22Rv1 (cell line): ENCODE measurements around the gene POLE4.

Source experiments
- H3K27ac ChIP-seq: fragments of 450-650 bp; 2 replicates; pipeline ENCODE4 v1.5.1; 2017
- CTCF ChIP-seq: fragments of 450-650 bp; IDR thresholded peaks from 2 replicates; pipeline ENCODE4 v1.5.1; 2017; ENCODE audit warnings: mild to moderate bottlenecking
- ZFX ChIP-seq: fragments of 450-650 bp; IDR thresholded peaks from 2 replicates; pipeline ENCODE4 v1.6.1; 2017; ENCODE audit warnings: antibody characterized with exemption, borderline replicate concordance

Gene POLE4

GRCh38 chr2:74958274-74959105 is at the start of gene POLE4:
Gene POLE4 (plus strand): TSS chr2:74958643. CDS start chr2:74958680, 37 bp downstream.
- 0 out of 2 replicates have a peak, but pooled peaks have one; percentile 8 for TF ChIP-seq CTCF
- no peak for TF ChIP-seq ZFX

GRCh38 chr2:74908748-74909444 is 49.5 kb upstream of the POLE4 start:
- peak overlapping the region; percentile 12; the same call in 1 of the 2 replicates for H3K27ac ChIP-seq
- TF ChIP-seq ZFX (no peak), CTCF (no peak)

More at GRCh38 chr2:74958274-74959105, at the start of gene POLE4:
- peak within 1 kb of the TSS; percentile 85 for H3K27ac ChIP-seq

- H3K27ac ChIP-seq: no peak overlapping the region
- no peak for TF ChIP-seq CTCF
Observed at GRCh38 chr2:74910245-74910644, 48.2 kb upstream of the POLE4 start.

GRCh38 chr2:74911061-74911460 is 47.4 kb upstream of the POLE4 start:
- no peak overlapping the region for H3K27ac ChIP-seq
- TF ChIP-seq ZFX (no peak), CTCF (no peak)

- TF ChIP-seq ZFX (no peak), CTCF (no peak)
- H3K27ac ChIP-seq: no peak overlapping the region
Observed at GRCh38 chr2:74915743-74916142, 42.7 kb upstream of the POLE4 start.

- TF ChIP-seq ZFX: no peak
- no peak for TF ChIP-seq CTCF
- no peak overlapping the region for H3K27ac ChIP-seq
Observed at GRCh38 chr2:74916394-74916793, 42.0 kb upstream of the POLE4 start.
